ENCODE measurements around the gene VPS36.
"Not testable (repeated sequence)": the region's sequence is repeated elsewhere in the genome, so short reads cannot be mapped to it uniquely, and the experiment has no call there.

DNA sequence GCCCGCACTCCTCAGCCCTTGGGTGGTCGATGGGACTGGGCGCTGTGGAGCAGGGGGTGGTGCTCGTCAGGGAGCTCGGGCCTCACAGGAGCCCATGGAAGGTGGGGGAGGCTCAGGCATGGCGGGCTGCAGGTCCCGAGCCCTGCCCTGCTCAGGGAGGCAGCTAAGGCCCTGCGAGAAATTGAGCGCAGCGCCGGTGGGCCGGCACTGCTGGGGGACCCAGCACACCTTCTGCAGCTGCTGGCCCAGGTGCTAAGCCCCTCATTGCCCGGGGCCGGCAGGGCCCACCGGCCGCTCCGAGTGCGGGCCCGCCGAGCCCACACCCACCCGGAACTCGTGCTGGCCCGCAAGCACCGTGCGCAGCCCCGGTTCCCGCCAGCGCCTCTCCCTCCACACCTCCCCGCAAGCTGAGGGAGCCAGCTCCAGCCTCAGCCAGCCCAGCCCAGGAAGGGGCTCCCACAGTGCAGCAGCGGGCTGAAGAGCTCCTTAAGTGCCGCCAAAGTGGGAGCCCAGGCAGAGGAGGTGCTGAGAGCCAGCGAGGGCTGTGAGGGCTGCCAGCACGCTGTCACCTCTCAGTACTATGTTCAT, 42.3 kb downstream of the VPS36 start:
- TF ChIP-seq, protein P1, sequence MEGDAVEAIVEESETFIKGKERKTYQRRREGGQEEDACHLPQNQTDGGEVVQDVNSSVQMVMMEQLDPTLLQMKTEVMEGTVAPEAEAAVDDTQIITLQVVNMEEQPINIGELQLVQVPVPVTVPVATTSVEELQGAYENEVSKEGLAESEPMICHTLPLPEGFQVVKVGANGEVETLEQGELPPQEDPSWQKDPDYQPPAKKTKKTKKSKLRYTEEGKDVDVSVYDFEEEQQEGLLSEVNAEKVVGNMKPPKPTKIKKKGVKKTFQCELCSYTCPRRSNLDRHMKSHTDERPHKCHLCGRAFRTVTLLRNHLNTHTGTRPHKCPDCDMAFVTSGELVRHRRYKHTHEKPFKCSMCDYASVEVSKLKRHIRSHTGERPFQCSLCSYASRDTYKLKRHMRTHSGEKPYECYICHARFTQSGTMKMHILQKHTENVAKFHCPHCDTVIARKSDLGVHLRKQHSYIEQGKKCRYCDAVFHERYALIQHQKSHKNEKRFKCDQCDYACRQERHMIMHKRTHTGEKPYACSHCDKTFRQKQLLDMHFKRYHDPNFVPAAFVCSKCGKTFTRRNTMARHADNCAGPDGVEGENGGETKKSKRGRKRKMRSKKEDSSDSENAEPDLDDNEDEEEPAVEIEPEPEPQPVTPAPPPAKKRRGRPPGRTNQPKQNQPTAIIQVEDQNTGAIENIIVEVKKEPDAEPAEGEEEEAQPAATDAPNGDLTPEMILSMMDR (IDR thresholded peaks at IDR 0.05), result not testable (repeated sequence)
- TF ChIP-seq POLR2A (IDR thresholded peaks at IDR 0.05), result not testable (repeated sequence)

Measured in thyroid gland (tissue), 4 donors.